Activated CD8-positive, alpha-beta T cell treated with anti-CD3 and anti-CD28 coated beads, Interleukin-2, amount 10 ng/mL, durations not matched to agents 7 days and 5 days (primary cell): ENCODE results near the gene PTGR2. TPM values are rescaled to one million over a fixed set of nuclear protein-coding genes. Genes with fewer than 3 reads are reported as not detected.
"Not testable (repeated sequence)": the region's sequence is repeated elsewhere in the genome, so short reads cannot be mapped to it uniquely, and the experiment has no call there.

ENCODE experiments used
- ATAC-seq: fragments of 150-1000 bp; cut with Tn5 transposase; one replicate; pipeline ENCODE4 v1.10.0; 2021; ENCODE audit warnings: moderate library complexity
- CTCF ChIA-PET: fragments of 350-600 bp; sonication (Branson Sonifier 250); formaldehyde crosslinking; loops from one replicate; lab custom pipeline; 2021; ENCODE audit warnings: antibody characterized with exemption; lab: Charles Lee
- POLR2A ChIA-PET: fragments of 350-600 bp; sonication (Branson Sonifier 250); formaldehyde crosslinking; loops from one replicate; lab custom pipeline; 2021; ENCODE audit warnings: antibody characterized with exemption; lab: Charles Lee
- DNase-seq: peaks from one replicate; pipeline ENCODE4 v3.0.0-alpha.2; 2020
- H3K27ac Mint-ChIP-seq: one replicate; pipeline ENCODE4 v1.8.0; 2021; ENCODE audit warnings: mild to moderate bottlenecking, mixed read lengths
- H3K27me3 Mint-ChIP-seq: one replicate; pipeline ENCODE4 v1.8.0; 2021; ENCODE audit warnings: low read depth, mixed read lengths
- H3K36me3 Mint-ChIP-seq: one replicate; pipeline ENCODE4 v1.8.0; 2021; ENCODE audit warnings: low read depth, mixed read lengths
- H3K4me1 Mint-ChIP-seq: one replicate; pipeline ENCODE4 v1.8.0; 2021; ENCODE audit warnings: low read depth, mixed read lengths
- H3K4me3 Mint-ChIP-seq: one replicate; pipeline ENCODE4 v1.8.0; 2021; ENCODE audit warnings: mild to moderate bottlenecking, mixed read lengths
- H3K9me3 Mint-ChIP-seq: one replicate; pipeline ENCODE4 v1.8.0; 2022; ENCODE audit warnings: mixed read lengths; ENCODE audit not compliant: insufficient read depth
- total RNA-seq, 2 experiments: library from RNA; stranded (reverse); gene quantifications; one replicate each; pipeline ENCODE4 v1.2.3, GENCODE V29; 2021

Gene PTGR2
- total RNA-seq, 2 experiments from 2014 or later, result 1.4 to 1.8 TPM

- no peak overlapping the region for H3K4me3 Mint-ChIP-seq
- no peaks in the 10 kb centered on the region for H3K9me3 Mint-ChIP-seq
- DNase-seq, result no peak
- ChIA-PET POLR2A (no interaction called here), CTCF (no interaction called here)
- ATAC-seq, result no peak
- no peaks in the 10 kb centered on the region for H3K4me1 Mint-ChIP-seq
- H3K27ac Mint-ChIP-seq, result no peak overlapping the region
- H3K36me3 Mint-ChIP-seq, result no peaks in the 10 kb centered on the region
- H3K27me3 Mint-ChIP-seq, result no peaks in the 10 kb centered on the region
Observed at GRCh38 chr14:73862480-73862879, 10.8 kb downstream of the PTGR2 start.

- ChIA-PET CTCF (no interaction called here), POLR2A (interaction anchor here (0.6 to 0.9 kb wide), 2 partner anchors 10 to 76 kb away, joined by 3 read pairs; no protein-coding TSS in a partner anchor)
- no peak overlapping the region for H3K4me3 Mint-ChIP-seq
Observed at GRCh38 chr14:73863209-73863608, 11.6 kb downstream of the PTGR2 start.

GRCh38 chr14:73865534-73866113 is 14.0 kb downstream of the PTGR2 start:
- ATAC-seq, result no peak
- H3K27ac Mint-ChIP-seq, result no peak overlapping the region
- no peaks in the 10 kb centered on the region for H3K4me1 Mint-ChIP-seq
- ChIA-PET CTCF (no interaction called here), POLR2A (no interaction called here)
- no peaks in the 10 kb centered on the region for H3K9me3 Mint-ChIP-seq
- H3K4me3 Mint-ChIP-seq, result no peak overlapping the region
- no peaks in the 10 kb centered on the region for H3K36me3 Mint-ChIP-seq
- peak; percentile 10 for DNase-seq
- H3K27me3 Mint-ChIP-seq, result no peaks in the 10 kb centered on the region

More at GRCh38 chr14:73863209-73863608, 11.6 kb downstream of the PTGR2 start:
- Mint-ChIP-seq H3K9me3 (no peaks in the 10 kb centered on the region), H3K4me1 (no peaks in the 10 kb centered on the region), H3K27ac (no peak overlapping the region), H3K27me3 (no peaks in the 10 kb centered on the region), H3K36me3 (no peaks in the 10 kb centered on the region)
- ATAC-seq, result no peak
- DNase-seq, result no peak

- CTCF ChIA-PET, DNase-seq, H3K36me3 Mint-ChIP-seq, H3K4me3 Mint-ChIP-seq, POLR2A ChIA-PET, H3K9me3 Mint-ChIP-seq, ATAC-seq, H3K4me1 Mint-ChIP-seq, H3K27me3 Mint-ChIP-seq, H3K27ac Mint-ChIP-seq: not testable (repeated sequence)
Observed at GRCh38 chr14:73869754-73870153, 18.1 kb downstream of the PTGR2 start.

GRCh38 chr14:73870525-73871235 is 19.0 kb downstream of the PTGR2 start:
- ATAC-seq (no peak), DNase-seq (no peak)
- Mint-ChIP-seq H3K4me1 (no peaks in the 10 kb centered on the region), H3K36me3 (no peaks in the 10 kb centered on the region), H3K4me3 (no peak overlapping the region), H3K27me3 (no peaks in the 10 kb centered on the region), H3K27ac (no peak overlapping the region), H3K9me3 (no peaks in the 10 kb centered on the region)
- POLR2A ChIA-PET, result no interaction called here
- CTCF ChIA-PET, result no interaction called here

GRCh38 chr14:73873660-73874059 is 22.0 kb downstream of the PTGR2 start:
- ChIA-PET POLR2A (no interaction called here), CTCF (no interaction called here)
- no peak overlapping the region for H3K4me3 Mint-ChIP-seq
- no peaks in the 10 kb centered on the region for H3K27me3 Mint-ChIP-seq
- H3K27ac Mint-ChIP-seq, result no peak overlapping the region
- H3K4me1 Mint-ChIP-seq, result no peaks in the 10 kb centered on the region
- no peaks in the 10 kb centered on the region for H3K9me3 Mint-ChIP-seq
- ATAC-seq, result no peak
- DNase-seq, result no peak
- no peaks in the 10 kb centered on the region for H3K36me3 Mint-ChIP-seq

GRCh38 chr14:73877790-73878189 is 26.2 kb downstream of the PTGR2 start:
- CTCF ChIA-PET, result no interaction called here
- Mint-ChIP-seq H3K36me3 (no peaks in the 10 kb centered on the region), H3K27ac (no peak overlapping the region), H3K9me3 (no peaks in the 10 kb centered on the region), H3K27me3 (no peaks in the 10 kb centered on the region), H3K4me1 (peaks cover 15% of the 10 kb centered on the region), H3K4me3 (no peak overlapping the region)
- DNase-seq (no peak), ATAC-seq (no peak)
- POLR2A ChIA-PET, result no interaction called here

- Mint-ChIP-seq H3K36me3 (no peaks in the 10 kb centered on the region), H3K27me3 (no peaks in the 10 kb centered on the region), H3K9me3 (no peaks in the 10 kb centered on the region), H3K4me3 (no peak overlapping the region), H3K27ac (no peak overlapping the region), H3K4me1 (peaks cover 15% of the 10 kb centered on the region)
- POLR2A ChIA-PET, result no interaction called here
- CTCF ChIA-PET, result interaction anchor here (1.2 kb wide), 1 partner anchor 9 kb away, joined by 3 read pairs; no protein-coding TSS in a partner anchor
- ATAC-seq (no peak), DNase-seq (no peak)
Observed at GRCh38 chr14:73878436-73878835, 26.8 kb downstream of the PTGR2 start.

GRCh38 chr14:73879027-73879426 is 27.4 kb downstream of the PTGR2 start:
- ATAC-seq (no peak), DNase-seq (no peak)
- Mint-ChIP-seq H3K27ac (no peak overlapping the region), H3K4me3 (no peak overlapping the region), H3K27me3 (no peaks in the 10 kb centered on the region), H3K4me1 (peaks cover 15% of the 10 kb centered on the region), H3K9me3 (no peaks in the 10 kb centered on the region), H3K36me3 (no peaks in the 10 kb centered on the region)
- POLR2A ChIA-PET, result no interaction called here
- CTCF ChIA-PET, result interaction anchor here (1.2 kb wide), 1 partner anchor 9 kb away, joined by 3 read pairs; no protein-coding TSS in a partner anchor

- no peaks in the 10 kb centered on the region for H3K9me3 Mint-ChIP-seq
Observed at GRCh38 chr14:73884438-73885190, 33.0 kb downstream of the PTGR2 start.

GRCh38 chr14:73886449-73887317 is 35.1 kb downstream of the PTGR2 start, which contains the start of gene ZNF410:
TSS of gene ZNF410 (plus strand) at chr14:73886859. CDS start at chr14:73892176, 5,317 bp downstream.
- H3K27me3 Mint-ChIP-seq, result no peaks in the 10 kb centered on the region
- H3K9me3 Mint-ChIP-seq, result no peaks in the 10 kb centered on the region
- peak within 1 kb of the TSS; percentile 97 for H3K27ac Mint-ChIP-seq
- peaks cover 10% of the 10 kb centered on the region for H3K36me3 Mint-ChIP-seq
- ChIA-PET POLR2A (interaction anchor here (0.6 to 3.0 kb wide), 12 partner anchors 9 to 750 kb away, joined by 3 to 15 read pairs (median 3); partner anchors contain the start of genes COQ6, FAM161B, PSEN1 and PTGR2), CTCF (interaction anchor here (0.9 to 2.4 kb wide), 6 partner anchors 13 to 158 kb away, joined by 3 to 9 read pairs (median 4); no protein-coding TSS in a partner anchor)
- peak within 1 kb of the TSS; percentile 97 for H3K4me3 Mint-ChIP-seq
- ATAC-seq, result peak; percentile 99
- DNase-seq, result peak; percentile 88
- peaks cover 37% of the 10 kb centered on the region for H3K4me1 Mint-ChIP-seq

More at GRCh38 chr14:73884438-73885190, 33.0 kb downstream of the PTGR2 start:
- Mint-ChIP-seq H3K4me3 (peak overlapping the region; percentile 97), H3K4me1 (peaks cover 48% of the 10 kb centered on the region), H3K27me3 (no peaks in the 10 kb centered on the region), H3K27ac (peak overlapping the region; percentile 97), H3K36me3 (peaks cover 8% of the 10 kb centered on the region)
- ChIA-PET POLR2A (no interaction called here), CTCF (no interaction called here)
- ATAC-seq, result no peak
- no peak for DNase-seq
